ENCODE data around the gene TAF10. TPM values are rescaled to one million over a fixed set of nuclear protein-coding genes. Genes with fewer than 3 reads are reported as not detected.

TAF10 gene
- total RNA-seq, 1 donor from 2014 or later = 112 TPM

GRCh38 chr11:6565988-6566703, 45.9 kb downstream of the TAF10 start:
- H3K9me3 ChIP-seq = no peaks in the 10 kb centered on the region
- no peaks in the 10 kb centered on the region for H3K4me1 ChIP-seq
- TF ChIP-seq CTCF (IDR thresholded peaks at IDR 0.05) = no peak
- intact Hi-C loops (cut with DNase I) = no loop called here
- no peak overlapping the region for H3K27ac ChIP-seq
- H3K27me3 ChIP-seq (ENCODE audit: low read depth) = no peaks in the 10 kb centered on the region
- no peak overlapping the region for H3K4me3 ChIP-seq
- no peak for ATAC-seq
- H3K36me3 ChIP-seq = no peaks in the 10 kb centered on the region
- no peak for DNase-seq

- H3K4me1 ChIP-seq = no peaks in the 10 kb centered on the region
- no peaks in the 10 kb centered on the region for H3K36me3 ChIP-seq
- no peaks in the 10 kb centered on the region for H3K27me3 ChIP-seq (ENCODE audit: low read depth)
- intact Hi-C loops (cut with DNase I) = no loop called here
- ATAC-seq (no peak), DNase-seq (no peak)
- H3K27ac ChIP-seq = no peak overlapping the region
- H3K9me3 ChIP-seq = no peaks in the 10 kb centered on the region
- no peak overlapping the region for H3K4me3 ChIP-seq
- no peak for TF ChIP-seq CTCF (IDR thresholded peaks at IDR 0.05)
Observed at GRCh38 chr11:6565325-6565724, 46.7 kb downstream of the TAF10 start.

- TF ChIP-seq CTCF (IDR thresholded peaks at IDR 0.05) = no peak
- H3K9me3 ChIP-seq = no peaks in the 10 kb centered on the region
- H3K4me3 ChIP-seq = no peak overlapping the region
- no peaks in the 10 kb centered on the region for H3K4me1 ChIP-seq
- H3K36me3 ChIP-seq = no peaks in the 10 kb centered on the region
- no peak for ATAC-seq
- H3K27ac ChIP-seq = no peak overlapping the region
- DNase-seq = no peak
- H3K27me3 ChIP-seq (ENCODE audit: low read depth) = no peaks in the 10 kb centered on the region
- intact Hi-C loops (cut with DNase I) = no loop called here
Observed at GRCh38 chr11:6563667-6564066, 48.3 kb downstream of the TAF10 start.

- H3K4me1 ChIP-seq = no peaks in the 10 kb centered on the region
- intact Hi-C loops (cut with DNase I) = no loop called here
- no peaks in the 10 kb centered on the region for H3K9me3 ChIP-seq
- DNase-seq (no peak), ATAC-seq (no peak)
- H3K27ac ChIP-seq = no peak overlapping the region
- H3K27me3 ChIP-seq (ENCODE audit: low read depth) = no peaks in the 10 kb centered on the region
- TF ChIP-seq CTCF (IDR thresholded peaks at IDR 0.05) = no peak
- H3K4me3 ChIP-seq = no peak overlapping the region
- no peaks in the 10 kb centered on the region for H3K36me3 ChIP-seq
Observed at GRCh38 chr11:6563121-6563619, 48.8 kb downstream of the TAF10 start.

- no peaks in the 10 kb centered on the region for H3K36me3 ChIP-seq
- TF ChIP-seq CTCF (IDR thresholded peaks at IDR 0.05) = no peak
- DNase-seq (no peak), ATAC-seq (no peak)
- H3K9me3 ChIP-seq = no peaks in the 10 kb centered on the region
- no peaks in the 10 kb centered on the region for H3K27me3 ChIP-seq (ENCODE audit: low read depth)
- no peaks in the 10 kb centered on the region for H3K4me1 ChIP-seq
- no peak overlapping the region for H3K4me3 ChIP-seq
- no peak overlapping the region for H3K27ac ChIP-seq
- intact Hi-C loops (cut with DNase I) = no loop called here
Observed at GRCh38 chr11:6561288-6561687, 50.7 kb downstream of the TAF10 start.

Other genes starting within 250 kb of the TAF10 start
- 39.7 TPM for gene SMPD1, start 221.7 kb downstream of the TAF10 start, total RNA-seq
- gene APBB1, start 193.1 kb downstream of the TAF10 start, total RNA-seq = 37.2 TPM
- gene HPX, start 171.2 kb downstream of the TAF10 start, total RNA-seq = 1.7 TPM
- gene TRIM3, start 138.3 kb downstream of the TAF10 start, total RNA-seq = 18.9 TPM
- gene ARFIP2, start 130.9 kb downstream of the TAF10 start, total RNA-seq = 38.8 TPM
- 34.6 TPM for gene TIMM10B, start 130.7 kb downstream of the TAF10 start, total RNA-seq
- 12.0 TPM for gene DNHD1, start 114.9 kb downstream of the TAF10 start, total RNA-seq
- 16.5 TPM for gene RRP8, start 8.6 kb downstream of the TAF10 start, total RNA-seq
- 135 TPM for gene ILK, start 8.4 kb downstream of the TAF10 start, total RNA-seq
- gene TPP1, start 7.2 kb upstream of the TAF10 start, total RNA-seq = 231 TPM
- 23.2 TPM for gene DCHS1, start 43.6 kb upstream of the TAF10 start, total RNA-seq
- 34.2 TPM for gene MRPL17, start 71.1 kb upstream of the TAF10 start, total RNA-seq
- 0.09 TPM for gene OR2AG2, start 159.8 kb upstream of the TAF10 start, total RNA-seq
- not detected for gene OR2AG1, start 170.8 kb upstream of the TAF10 start, total RNA-seq
- gene OR6A2, start 187.5 kb upstream of the TAF10 start, total RNA-seq = 0.18 TPM
- not detected for gene OR10A5, start 233.5 kb upstream of the TAF10 start, total RNA-seq